Tibial nerve (tissue), 4 donors: Measurements from ENCODE around the gene TMEM63A. TPM values are rescaled to one million over a fixed set of nuclear protein-coding genes. Genes with fewer than 3 reads are reported as not detected.
"Not testable (repeated sequence)": the region's sequence is repeated elsewhere in the genome, so short reads cannot be mapped to it uniquely, and the experiment has no call there.

Experiments used
- DNase-seq, 2 donors: peaks; one replicate each; pipeline ENCODE4 v3.0.0-alpha.2; 2019; ENCODE audit warnings: low spot score in 2 of 2
- H3K27ac ChIP-seq, 4 donors: fragments of 200-600 bp; sonication (generic) in 3 of 4; one replicate each; pipeline ENCODE4 v1.5.1; 2017 to 2019; ENCODE audit warnings: mild to moderate bottlenecking in 1 of 4
- H3K27me3 ChIP-seq, 2 donors: fragments of 200-600 bp; sonication (generic) in 1 of 2; one replicate each; pipeline versions ENCODE4 v1.5.1 to v1.6.0; 2017 to 2019
- H3K36me3 ChIP-seq, 3 donors: fragments of 200-600 bp; sonication (generic); one replicate each; pipeline ENCODE4 v1.5.1; 2018 to 2019
- H3K4me1 ChIP-seq, 4 donors: fragments of 200-600 bp; sonication (generic) in 3 of 4; one replicate each; pipeline ENCODE4 v1.5.1; 2017 to 2019
- H3K4me3 ChIP-seq, 4 donors: fragments of 200-600 bp; sonication (generic) in 3 of 4; one replicate each; pipeline ENCODE4 v1.5.1; 2017 to 2019; ENCODE audit warnings: mild to moderate bottlenecking in 1 of 4, moderate library complexity in 1 of 4
- H3K9me3 ChIP-seq, 4 donors: fragments of 200-600 bp; sonication (generic) in 3 of 4; one replicate each; pipeline ENCODE4 v1.5.1; 2017 to 2019
- EP300 ChIP-seq, 2 donors: sonication (generic); formaldehyde crosslinking; IDR thresholded peaks; one replicate each; pipeline ENCODE4 v1.6.1; 2017; ENCODE audit warnings: antibody characterized with exemption in 2 of 2, mild to moderate bottlenecking in 1 of 2
- POLR2A ChIP-seq, 2 donors: fragments of 450-650 bp; IDR thresholded peaks; one replicate each; pipeline ENCODE4 v1.6.1; 2017; ENCODE audit warnings: antibody characterized with exemption in 2 of 2, mild to moderate bottlenecking in 2 of 2, moderate library complexity in 2 of 2
- WGBS, 2 donors: methylation state at CpG; one replicate each; pipeline ENCODE4 v1.1.5; 2018; 5-methylcytosine and 5-hydroxymethylcytosine counted together
- total RNA-seq, 4 donors: library from RNA; depleted of rRNA; stranded (reverse); fragments of >200 nt; gene quantifications; one replicate each; pipeline ENCODE4 v1.1.0, GENCODE V29; 2016
- TF ChIP-seq, protein P1 (sequence below), 5 experiments: fragments of 200-600 bp in 3 of 5; fragments of 450-650 bp in 2 of 5; sonication (generic) in 3 of 5; IDR thresholded peaks; one replicate each; pipeline ENCODE4 v1.5.1; 2016 to 2019; ENCODE audit warnings: antibody characterized with exemption in 5 of 5, mild to moderate bottlenecking in 3 of 5, moderate library complexity in 2 of 5

TMEM63A gene
- total RNA-seq, 4 donors from 2014 or later: 63.2 to 91.5 (median 66.7) TPM

DNA sequence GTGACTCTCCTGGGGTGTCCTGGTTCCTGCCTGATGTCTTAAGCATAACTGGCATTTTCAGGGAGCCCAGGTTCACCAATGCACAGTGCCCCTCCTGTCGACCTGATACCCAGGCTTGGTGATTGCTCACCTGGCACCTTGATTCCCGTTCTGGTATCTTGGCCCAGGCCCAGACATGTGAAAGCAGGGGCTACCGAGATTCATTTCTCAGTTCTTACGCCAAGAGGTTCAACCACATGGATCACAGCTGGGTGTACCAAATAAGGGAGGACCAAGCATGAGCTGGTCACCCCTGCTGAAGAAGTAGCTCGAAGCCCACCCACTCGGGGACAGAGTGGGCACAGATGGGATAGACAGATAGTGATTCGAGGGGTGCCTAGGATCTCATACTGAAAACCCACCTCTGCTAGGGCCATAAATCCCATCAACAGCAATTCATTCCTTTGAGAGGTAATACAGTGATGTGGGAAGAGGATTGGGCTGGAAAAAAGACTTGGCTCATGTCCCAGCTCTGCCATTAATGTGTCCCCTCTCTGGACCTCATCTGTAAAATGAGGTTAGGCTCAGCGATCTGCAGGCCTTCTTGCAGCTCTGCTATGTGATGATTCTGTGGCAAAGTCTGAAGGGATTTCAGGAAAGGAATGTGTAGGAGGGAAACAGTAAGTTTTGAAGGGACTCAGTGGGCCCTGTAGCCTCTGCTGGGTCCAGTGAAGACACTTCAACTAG is 69.5 kb downstream of the TMEM63A start:
- Histone ChIP-seq H3K4me1 (peaks cover 0 to 76% (median 53%) of the 10 kb centered on the region in 4 donors), H3K4me3 (no peak overlapping the region)
- TF ChIP-seq POLR2A (IDR thresholded peaks at IDR 0.05): no peak
- TF ChIP-seq, protein P1, sequence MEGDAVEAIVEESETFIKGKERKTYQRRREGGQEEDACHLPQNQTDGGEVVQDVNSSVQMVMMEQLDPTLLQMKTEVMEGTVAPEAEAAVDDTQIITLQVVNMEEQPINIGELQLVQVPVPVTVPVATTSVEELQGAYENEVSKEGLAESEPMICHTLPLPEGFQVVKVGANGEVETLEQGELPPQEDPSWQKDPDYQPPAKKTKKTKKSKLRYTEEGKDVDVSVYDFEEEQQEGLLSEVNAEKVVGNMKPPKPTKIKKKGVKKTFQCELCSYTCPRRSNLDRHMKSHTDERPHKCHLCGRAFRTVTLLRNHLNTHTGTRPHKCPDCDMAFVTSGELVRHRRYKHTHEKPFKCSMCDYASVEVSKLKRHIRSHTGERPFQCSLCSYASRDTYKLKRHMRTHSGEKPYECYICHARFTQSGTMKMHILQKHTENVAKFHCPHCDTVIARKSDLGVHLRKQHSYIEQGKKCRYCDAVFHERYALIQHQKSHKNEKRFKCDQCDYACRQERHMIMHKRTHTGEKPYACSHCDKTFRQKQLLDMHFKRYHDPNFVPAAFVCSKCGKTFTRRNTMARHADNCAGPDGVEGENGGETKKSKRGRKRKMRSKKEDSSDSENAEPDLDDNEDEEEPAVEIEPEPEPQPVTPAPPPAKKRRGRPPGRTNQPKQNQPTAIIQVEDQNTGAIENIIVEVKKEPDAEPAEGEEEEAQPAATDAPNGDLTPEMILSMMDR (IDR thresholded peaks at IDR 0.05): no peak
- no peak for TF ChIP-seq EP300 (IDR thresholded peaks at IDR 0.05)

DNA sequence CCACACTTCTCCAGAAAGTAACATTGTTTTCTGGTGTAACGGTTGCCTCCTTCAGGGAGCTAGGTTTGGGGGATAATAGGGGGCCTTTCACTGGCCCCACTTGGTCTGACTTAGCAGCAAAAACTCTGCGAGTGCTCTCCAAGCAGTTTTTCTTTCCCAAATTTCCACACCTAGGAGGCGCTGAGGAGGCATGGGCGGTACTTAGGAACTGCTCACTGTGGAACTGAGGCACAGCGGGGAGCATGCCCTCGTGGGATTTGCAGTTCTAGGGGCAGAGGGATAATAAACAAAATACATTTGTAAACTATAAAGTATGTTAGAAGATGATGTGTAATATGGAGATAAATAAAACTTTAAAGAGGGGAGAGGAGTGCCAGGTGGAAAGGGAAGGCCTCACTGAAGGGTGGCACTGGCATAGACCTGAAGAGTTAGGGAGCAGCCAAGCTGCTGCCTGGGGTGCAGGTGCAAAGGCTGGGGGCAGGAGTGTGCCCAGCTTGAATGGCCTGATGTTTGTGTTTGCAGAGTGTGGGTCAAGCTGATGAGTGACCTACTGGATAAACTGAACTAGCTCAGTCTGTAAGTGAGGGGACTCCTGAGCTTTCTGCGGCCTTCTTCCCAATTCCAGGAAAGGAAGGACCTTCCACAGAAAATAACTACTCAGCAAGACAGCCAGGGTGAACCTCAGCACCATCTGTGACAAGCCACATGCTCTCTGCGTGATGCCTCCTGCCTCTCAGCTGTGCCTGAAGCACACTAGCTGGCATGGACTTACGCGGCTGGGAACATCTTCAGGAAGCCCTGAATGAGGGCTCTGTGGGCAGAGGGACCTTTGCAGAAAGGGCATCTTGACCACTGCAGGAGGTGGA is 70.3 kb downstream of the TMEM63A start:
- peak in 1 of 2 donors; percentile 57 for DNase-seq
- TF ChIP-seq, protein P1 (IDR thresholded peaks at IDR 0.05): peak in 2 of 5 experiments; percentile 9 to 22
- no peak for TF ChIP-seq POLR2A (IDR thresholded peaks at IDR 0.05)
- TF ChIP-seq EP300 (IDR thresholded peaks at IDR 0.05): no peak
- Histone ChIP-seq H3K4me3 (peak overlapping the region; percentile 49 to 92 (median 77)), H3K36me3 (no peaks in the 10 kb centered on the region), H3K9me3 (no peaks in the 10 kb centered on the region), H3K4me1 (peaks cover 0 to 68% (median 45%) of the 10 kb centered on the region in 4 donors), H3K27me3 (no peaks in the 10 kb centered on the region), H3K27ac (peak overlapping the region in 3 of 4 donors; percentile 69 to 89 (median 77))
- WGBS, 2 donors: 67 to 79% methylated on average over 10 of the region's 10 CpGs

More for the DNA sequence above, 69.5 kb downstream of the TMEM63A start:
- H3K9me3 ChIP-seq: no peaks in the 10 kb centered on the region
- no peak for DNase-seq
- H3K27me3 ChIP-seq: no peaks in the 10 kb centered on the region
- 71 to 73% methylated on average over 8 of the region's 8 CpGs for WGBS, 2 donors
- H3K36me3 ChIP-seq: no peaks in the 10 kb centered on the region
- peak overlapping the region; percentile 63 to 89 (median 74) for H3K27ac ChIP-seq

DNA sequence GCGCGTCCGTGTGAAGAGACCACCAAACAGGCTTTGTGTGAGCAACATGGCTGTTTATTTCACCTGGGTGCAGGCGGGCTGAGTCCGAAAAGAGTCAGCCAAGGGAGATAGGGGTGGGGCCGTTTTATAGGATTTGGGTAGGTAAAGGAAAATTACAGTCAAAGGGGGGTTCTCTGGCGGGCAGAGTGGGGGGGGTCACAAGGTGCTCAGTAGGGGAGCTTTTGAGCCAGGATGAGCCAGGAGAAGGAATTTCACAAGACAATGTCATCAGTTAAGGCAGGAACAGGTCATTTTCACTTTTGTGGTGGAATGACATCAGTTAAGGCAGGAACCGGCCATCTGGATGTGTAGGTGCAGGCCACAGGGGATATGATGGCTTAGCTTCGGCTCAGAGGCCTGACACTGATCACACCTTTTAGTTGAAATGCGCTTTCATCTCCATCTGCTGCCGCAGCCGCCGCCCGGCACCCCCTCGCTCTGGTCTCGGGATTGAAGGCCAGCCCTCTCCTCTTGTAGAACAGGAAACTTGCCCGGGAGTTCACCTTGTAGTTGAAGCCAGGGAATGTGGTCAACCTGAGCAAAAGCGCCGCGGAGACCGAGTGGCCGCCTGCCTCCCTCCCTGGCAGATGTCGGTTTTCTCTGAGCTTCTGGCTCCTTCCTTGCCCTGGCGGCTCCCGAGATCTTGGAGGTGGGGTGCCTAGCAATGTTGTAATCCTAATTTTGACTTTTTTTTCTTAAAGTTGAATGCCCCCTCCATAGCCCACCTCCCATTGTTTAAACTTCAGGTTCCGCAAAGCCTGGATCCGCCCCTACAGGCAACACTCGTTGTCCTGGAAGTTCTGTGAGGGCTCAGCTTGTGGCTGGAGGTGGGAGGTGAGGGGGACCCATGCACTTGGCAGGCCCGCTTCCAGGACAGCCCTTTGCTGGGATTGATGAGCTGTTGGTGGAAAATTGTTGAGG is 71.3 kb downstream of the TMEM63A start:
- H3K4me1 ChIP-seq: peaks cover 0 to 58% (median 35%) of the 10 kb centered on the region in 4 donors
- peak overlapping the region; percentile 16 to 89 (median 76) for H3K27ac ChIP-seq
- H3K27me3 ChIP-seq, H3K36me3 ChIP-seq, H3K9me3 ChIP-seq: not testable (repeated sequence)
- peak overlapping the region; percentile 49 to 92 (median 77) for H3K4me3 ChIP-seq
- DNase-seq: peak in 1 of 2 donors; percentile 38
- TF ChIP-seq, protein P1 (IDR thresholded peaks at IDR 0.05): peak in 1 of 5 experiments; percentile 1
- 34 to 37% methylated on average over 28 to 29 of the region's 29 CpGs for WGBS, 2 donors

DNA sequence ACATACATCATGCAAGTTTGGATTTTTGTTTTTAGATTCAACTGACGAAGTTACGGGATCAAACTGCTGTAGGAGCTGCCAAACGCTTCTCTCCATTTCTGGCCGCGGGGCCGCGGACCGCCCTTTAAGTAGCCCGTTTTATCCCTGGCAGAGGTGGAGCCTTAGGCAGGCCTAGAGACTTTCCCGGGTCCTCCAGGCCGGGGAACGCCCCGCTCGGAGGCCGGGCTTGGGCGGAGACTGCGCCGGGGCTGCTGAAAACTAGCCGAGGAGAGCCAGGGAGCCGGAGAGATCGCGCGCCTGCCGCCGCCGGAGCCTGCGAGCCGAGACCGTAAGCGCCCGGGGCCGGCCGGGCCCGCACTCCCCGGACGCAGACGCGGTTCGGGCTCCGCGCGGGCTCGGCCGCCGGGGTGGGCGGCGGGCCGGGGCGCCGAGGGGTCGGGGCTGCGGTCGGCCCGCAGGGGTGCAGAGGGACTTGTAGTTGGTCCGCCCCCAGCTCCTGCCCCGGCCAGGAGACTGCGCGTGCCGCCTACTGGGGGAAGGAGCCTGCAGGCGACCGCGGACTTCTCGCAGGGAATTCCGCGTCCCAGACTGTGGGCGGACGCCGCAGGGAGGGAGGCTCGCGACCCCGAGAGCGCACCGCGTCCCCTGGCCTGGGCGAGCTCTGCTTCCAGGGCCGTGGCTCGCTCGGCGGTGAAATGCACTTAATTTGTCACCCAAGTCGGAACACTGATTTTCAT is 72.2 kb downstream of the TMEM63A start, which contains the start of gene EPHX1:
TSS of gene EPHX1 (plus strand) at position 283 of the 737 bp plus-strand sequence. CDS start 18,606 bp downstream, outside the sequence.
- peak; percentile 13 to 84 for TF ChIP-seq EP300 (IDR thresholded peaks at IDR 0.05)
- TF ChIP-seq POLR2A (IDR thresholded peaks at IDR 0.05): peak; percentile 78 to 90
- TF ChIP-seq, protein P1 (IDR thresholded peaks at IDR 0.05): peak; percentile 28 to 65 (median 33)
- H3K36me3 ChIP-seq: no peaks in the 10 kb centered on the region
- peak within 1 kb of the TSS; percentile 49 to 92 (median 77) for H3K4me3 ChIP-seq
- H3K27me3 ChIP-seq: no peaks in the 10 kb centered on the region
- DNase-seq: peak; percentile 84 to 85
- WGBS, 2 donors: 0 to 1% methylated on average over 43 to 57 of the region's 80 CpGs
- H3K4me1 ChIP-seq: peaks cover 0 to 52% (median 29%) of the 10 kb centered on the region in 4 donors
- H3K9me3 ChIP-seq: no peaks in the 10 kb centered on the region
- peak within 1 kb of the TSS; percentile 16 to 89 (median 76) for H3K27ac ChIP-seq
